Transverse colon (tissue), 4 donors: ENCODE results near the gene TSPAN5.

Experiments
- CTCF ChIP-seq, 5 experiments: fragments of 200-600 bp in 3 of 5; fragments of 450-650 bp in 2 of 5; sonication (generic) in 3 of 5; IDR thresholded peaks; 1 replicate in 2 of 5; 2 replicates in 3 of 5; pipeline ENCODE4 v1.5.1; 2016 to 2017; ENCODE audit warnings: antibody characterized with exemption in 5 of 5, inconsistent platforms in 3 of 5, mild to moderate bottlenecking in 2 of 5, moderate library complexity in 1 of 5
- EP300 ChIP-seq: sonication (generic); formaldehyde crosslinking; IDR thresholded peaks from one replicate; pipeline ENCODE4 v1.6.1; 2017; ENCODE audit warnings: antibody characterized with exemption, low read depth
- POLR2A ChIP-seq: fragments of 450-650 bp; IDR thresholded peaks from one replicate; pipeline ENCODE4 v1.6.1; 2016; ENCODE audit warnings: antibody characterized with exemption, mild to moderate bottlenecking, moderate library complexity
- POLR2AphosphoS5 ChIP-seq, 3 donors: sonication (generic); formaldehyde crosslinking; IDR thresholded peaks; one replicate each; pipeline ENCODE4 v1.6.1; 2016; ENCODE audit warnings: antibody characterized with exemption in 3 of 3

- TF ChIP-seq CTCF (IDR thresholded peaks at IDR 0.05), result no peak
- TF ChIP-seq POLR2A, result no peak
- TF ChIP-seq EP300, result no peak
- TF ChIP-seq POLR2AphosphoS5 (IDR thresholded peaks at IDR 0.05), result no peak
Measured at GRCh38 chr4:98585596-98585995, 72.8 kb downstream of the TSPAN5 start.
